ENCODE data around the gene CUTC. TPM values are rescaled to one million over a fixed set of nuclear protein-coding genes. Genes with fewer than 3 reads are reported as not detected.

The CUTC gene
- total RNA-seq, 2 experiments from 2014 or later = 29.9 to 41.6 TPM

DNA sequence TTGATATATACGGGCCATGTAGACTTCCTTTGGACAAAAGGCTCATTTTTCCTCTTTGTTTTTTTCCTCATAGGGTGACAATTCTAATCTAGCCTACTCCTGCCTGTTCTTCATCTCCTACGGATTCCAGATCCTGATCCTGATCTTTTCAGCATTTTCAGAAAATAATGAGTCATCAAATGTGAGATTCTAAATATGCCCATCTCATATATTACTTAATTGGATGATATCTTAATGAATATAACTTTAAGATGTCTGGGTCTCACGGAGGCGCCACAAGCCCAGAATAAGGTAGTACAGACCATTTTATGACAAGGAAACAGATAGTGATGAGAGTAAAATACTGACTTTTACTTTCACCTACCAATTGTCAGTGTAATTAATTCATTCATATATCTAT is 61.8 kb downstream of the CUTC start:
- intact Hi-C loops (cut with micrococcal nuclease; ENCODE audit: unreplicated experiment) = no loop called here
- ChIA-PET CTCF (ENCODE audit: unreplicated experiment) (interaction anchor here (1.0 kb wide), 1 partner anchor 52 kb away, joined by 3 read pairs; no protein-coding TSS in a partner anchor), POLR2A (interaction anchor here (0.6 to 1.4 kb wide), 2 partner anchors 12 to 117 kb away, joined by 4 to 5 read pairs; no protein-coding TSS in a partner anchor)
- no peak overlapping the region for H3K4me2 ChIP-seq (ENCODE audit: low read length)
- no peaks in the 10 kb centered on the region for H3K9me3 ChIP-seq (ENCODE audit: low read length)
- no peaks in the 10 kb centered on the region for H3K4me1 ChIP-seq (ENCODE audit: insufficient read depth, low read length, poor library complexity, severe bottlenecking)
- no peaks in the 10 kb centered on the region for H4K20me1 ChIP-seq (ENCODE audit: insufficient read depth, low read length)
- BruUV-seq (replicated peaks) = no TSS peak
- H3K9me2 ChIP-seq (ENCODE audit: insufficient read depth, low read length) = no peaks in the 10 kb centered on the region
- TF ChIP-seq EZH2phosphoT487 (IDR thresholded peaks at IDR 0.05; ENCODE audit: borderline replicate concordance, low read depth, low read length) = no peak
- TF ChIP-seq, protein P1, sequence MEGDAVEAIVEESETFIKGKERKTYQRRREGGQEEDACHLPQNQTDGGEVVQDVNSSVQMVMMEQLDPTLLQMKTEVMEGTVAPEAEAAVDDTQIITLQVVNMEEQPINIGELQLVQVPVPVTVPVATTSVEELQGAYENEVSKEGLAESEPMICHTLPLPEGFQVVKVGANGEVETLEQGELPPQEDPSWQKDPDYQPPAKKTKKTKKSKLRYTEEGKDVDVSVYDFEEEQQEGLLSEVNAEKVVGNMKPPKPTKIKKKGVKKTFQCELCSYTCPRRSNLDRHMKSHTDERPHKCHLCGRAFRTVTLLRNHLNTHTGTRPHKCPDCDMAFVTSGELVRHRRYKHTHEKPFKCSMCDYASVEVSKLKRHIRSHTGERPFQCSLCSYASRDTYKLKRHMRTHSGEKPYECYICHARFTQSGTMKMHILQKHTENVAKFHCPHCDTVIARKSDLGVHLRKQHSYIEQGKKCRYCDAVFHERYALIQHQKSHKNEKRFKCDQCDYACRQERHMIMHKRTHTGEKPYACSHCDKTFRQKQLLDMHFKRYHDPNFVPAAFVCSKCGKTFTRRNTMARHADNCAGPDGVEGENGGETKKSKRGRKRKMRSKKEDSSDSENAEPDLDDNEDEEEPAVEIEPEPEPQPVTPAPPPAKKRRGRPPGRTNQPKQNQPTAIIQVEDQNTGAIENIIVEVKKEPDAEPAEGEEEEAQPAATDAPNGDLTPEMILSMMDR (conservative IDR thresholded peaks at IDR 0.05; ENCODE audit: low read length) = no peak
- H3K27ac ChIP-seq (ENCODE audit: low read depth, low read length, poor library complexity, severe bottlenecking) = no peak overlapping the region
- no peak for DNase-seq (ENCODE audit: low spot score)
- no peaks in the 10 kb centered on the region for H3K36me3 ChIP-seq (ENCODE audit: insufficient read depth, low read length)
- H3K4me3 ChIP-seq (ENCODE audit: low read depth, low read length, poor library complexity, severe bottlenecking) = no peak overlapping the region
- no peaks in the 10 kb centered on the region for H3K79me2 ChIP-seq (ENCODE audit: insufficient read depth, low read depth, low read length)
- H2AFZ ChIP-seq (ENCODE audit: low read length) = no peak overlapping the region

DNA sequence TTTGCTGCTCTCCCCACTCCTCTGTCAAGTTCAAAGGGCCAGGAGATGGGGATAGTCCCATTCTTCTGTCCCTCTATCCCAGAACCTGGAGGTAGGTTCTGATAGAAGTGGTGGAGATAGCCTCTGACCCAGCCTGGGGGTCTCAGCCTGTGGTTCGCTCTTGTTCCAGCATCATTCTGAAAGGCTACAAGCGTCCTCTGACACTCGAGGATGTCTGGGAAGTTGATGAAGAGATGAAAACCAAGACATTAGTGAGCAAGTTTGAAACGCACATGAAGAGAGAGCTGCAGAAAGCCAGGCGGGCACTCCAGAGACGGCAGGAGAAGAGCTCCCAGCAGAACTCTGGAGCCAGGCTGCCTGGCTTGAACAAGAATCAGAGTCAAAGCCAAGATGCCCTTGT is 64.9 kb downstream of the CUTC start:
- no TSS peak for BruUV-seq (replicated peaks)
- no peak overlapping the region for H2AFZ ChIP-seq (ENCODE audit: low read length)
- TF ChIP-seq EZH2phosphoT487 (IDR thresholded peaks at IDR 0.05; ENCODE audit: borderline replicate concordance, low read depth, low read length) = no peak
- TF ChIP-seq, protein P1 (conservative IDR thresholded peaks at IDR 0.05; ENCODE audit: low read length) = no peak
- POLR2A ChIA-PET = interaction anchor here (1.9 kb wide), 1 partner anchor 10 kb away, joined by 4 read pairs; no protein-coding TSS in a partner anchor
- intact Hi-C loops (cut with micrococcal nuclease; ENCODE audit: unreplicated experiment) = no loop called here
- no peaks in the 10 kb centered on the region for H3K9me3 ChIP-seq (ENCODE audit: low read length)
- H3K4me1 ChIP-seq (ENCODE audit: insufficient read depth, low read length, poor library complexity, severe bottlenecking) = no peaks in the 10 kb centered on the region
- H3K9me2 ChIP-seq (ENCODE audit: insufficient read depth, low read length) = no peaks in the 10 kb centered on the region
- no peak overlapping the region for H3K4me2 ChIP-seq (ENCODE audit: low read length)
- CTCF ChIA-PET (ENCODE audit: unreplicated experiment) = no interaction called here
- H3K27ac ChIP-seq (ENCODE audit: low read depth, low read length, poor library complexity, severe bottlenecking) = no peak overlapping the region
- DNase-seq (ENCODE audit: low spot score) = no peak
- H4K20me1 ChIP-seq (ENCODE audit: insufficient read depth, low read length) = no peaks in the 10 kb centered on the region
- H3K79me2 ChIP-seq (ENCODE audit: insufficient read depth, low read depth, low read length) = no peaks in the 10 kb centered on the region
- H3K4me3 ChIP-seq (ENCODE audit: low read depth, low read length, poor library complexity, severe bottlenecking) = no peak overlapping the region
- H3K36me3 ChIP-seq (ENCODE audit: insufficient read depth, low read length) = no peaks in the 10 kb centered on the region

DNA sequence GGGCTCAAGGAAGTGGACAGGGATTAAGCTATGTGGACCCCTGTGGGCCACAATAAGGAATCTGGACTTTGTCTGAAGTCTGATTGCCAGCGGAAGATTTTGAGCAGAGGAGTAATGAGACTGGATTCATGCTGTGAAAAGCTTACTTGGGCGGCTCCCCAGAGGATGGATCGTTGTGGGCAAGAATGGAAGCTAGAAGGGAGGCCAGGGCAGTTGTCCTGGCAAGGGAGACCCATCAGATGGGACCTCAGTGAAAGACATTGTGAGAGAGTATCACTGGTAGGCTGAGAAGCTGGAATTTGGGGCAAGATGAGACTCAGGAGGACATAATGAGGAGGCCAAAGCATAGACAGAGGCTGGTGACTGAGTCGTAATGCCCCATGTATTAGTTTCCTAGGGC is 66.0 kb downstream of the CUTC start:
- Histone ChIP-seq H3K4me1 (ENCODE audit: insufficient read depth, low read length, poor library complexity, severe bottlenecking) (no peaks in the 10 kb centered on the region), H3K79me2 (ENCODE audit: insufficient read depth, low read depth, low read length) (no peaks in the 10 kb centered on the region), H3K9me3 (ENCODE audit: low read length) (no peaks in the 10 kb centered on the region), H3K9me2 (ENCODE audit: insufficient read depth, low read length) (no peaks in the 10 kb centered on the region), H3K4me3 (ENCODE audit: low read depth, low read length, poor library complexity, severe bottlenecking) (no peak overlapping the region), H2AFZ (ENCODE audit: low read length) (no peak overlapping the region), H3K36me3 (ENCODE audit: insufficient read depth, low read length) (no peaks in the 10 kb centered on the region), H3K4me2 (ENCODE audit: low read length) (no peak overlapping the region), H3K27ac (ENCODE audit: low read depth, low read length, poor library complexity, severe bottlenecking) (no peak overlapping the region), H4K20me1 (ENCODE audit: insufficient read depth, low read length) (no peaks in the 10 kb centered on the region)
- no peak for DNase-seq (ENCODE audit: low spot score)
- POLR2A ChIA-PET = interaction anchor here (0.6 to 1.9 kb wide), 4 partner anchors 8 to 260 kb away, joined by 3 to 4 read pairs (median 3); no protein-coding TSS in a partner anchor
- TF ChIP-seq, protein P1 (conservative IDR thresholded peaks at IDR 0.05; ENCODE audit: low read length) = no peak
- TF ChIP-seq EZH2phosphoT487 (IDR thresholded peaks at IDR 0.05; ENCODE audit: borderline replicate concordance, low read depth, low read length) = no peak
- BruUV-seq (replicated peaks) = no TSS peak
- CTCF ChIA-PET (ENCODE audit: unreplicated experiment) = interaction anchor here (0.6 kb wide), 1 partner anchor 272 kb away, joined by 3 read pairs; no protein-coding TSS in a partner anchor
- intact Hi-C loops (cut with micrococcal nuclease; ENCODE audit: unreplicated experiment) = no loop called here

Measured in OCI-LY7 (cell line).